ENCODE results near the gene ZNF622. TPM values are rescaled to one million over a fixed set of nuclear protein-coding genes. Genes with fewer than 3 reads are reported as not detected.

ZNF622 gene
- total RNA-seq, 2 donors from 2014 or later, result 53.0 to 56.3 TPM

GRCh38 chr5:16430349-16431089, 35.1 kb downstream of the ZNF622 start:
- no peak for TF ChIP-seq CTCF (IDR thresholded peaks at IDR 0.05)
- no peak for DNase-seq
- intact Hi-C loops (cut with DNase I), result no loop called here
- Histone ChIP-seq H3K27me3 (no peaks in the 10 kb centered on the region), H3K4me3 (no peak overlapping the region), H3K36me3 (no peaks in the 10 kb centered on the region), H3K9ac (ENCODE audit: low read depth in 2 of 2, low read length in 2 of 2) (no peak overlapping the region), H3K27ac (no peak overlapping the region), H3K4me1 (no peaks in the 10 kb centered on the region), H3K9me3 (no peaks in the 10 kb centered on the region)

GRCh38 chr5:16428359-16428758, 37.2 kb downstream of the ZNF622 start:
- TF ChIP-seq CTCF (IDR thresholded peaks at IDR 0.05), result no peak

GRCh38 chr5:16427587-16427986, 38.0 kb downstream of the ZNF622 start:
- Histone ChIP-seq H3K4me3 (no peak overlapping the region), H3K9ac (ENCODE audit: low read depth in 2 of 2, low read length in 2 of 2) (no peak overlapping the region), H3K36me3 (no peaks in the 10 kb centered on the region), H3K4me1 (no peaks in the 10 kb centered on the region), H3K27ac (no peak overlapping the region), H3K27me3 (no peaks in the 10 kb centered on the region), H3K9me3 (no peaks in the 10 kb centered on the region)
- DNase-seq, result no peak
- TF ChIP-seq CTCF (IDR thresholded peaks at IDR 0.05), result no peak
- intact Hi-C loops (cut with DNase I), result no loop called here

More at GRCh38 chr5:16428359-16428758, 37.2 kb downstream of the ZNF622 start:
- Histone ChIP-seq H3K9ac (ENCODE audit: low read depth in 2 of 2, low read length in 2 of 2) (no peak overlapping the region), H3K4me3 (no peak overlapping the region), H3K9me3 (no peaks in the 10 kb centered on the region), H3K27ac (no peak overlapping the region), H3K36me3 (no peaks in the 10 kb centered on the region), H3K27me3 (no peaks in the 10 kb centered on the region), H3K4me1 (no peaks in the 10 kb centered on the region)
- no peak for DNase-seq
- intact Hi-C loops (cut with DNase I), result no loop called here

- DNase-seq, result no peak
Observed at GRCh38 chr5:16418471-16418922, 47.1 kb downstream of the ZNF622 start.

GRCh38 chr5:16417398-16418074, 48.1 kb downstream of the ZNF622 start:
- intact Hi-C loops (cut with DNase I), result no loop called here
- Histone ChIP-seq H3K27me3 (no peaks in the 10 kb centered on the region), H3K27ac (no peak overlapping the region), H3K9me3 (no peaks in the 10 kb centered on the region), H3K9ac (ENCODE audit: low read depth in 2 of 2, low read length in 2 of 2) (no peak overlapping the region), H3K4me3 (no peak overlapping the region), H3K4me1 (no peaks in the 10 kb centered on the region), H3K36me3 (no peaks in the 10 kb centered on the region)
- no peak for TF ChIP-seq CTCF (IDR thresholded peaks at IDR 0.05)
- no peak for DNase-seq

More at GRCh38 chr5:16418471-16418922, 47.1 kb downstream of the ZNF622 start:
- Histone ChIP-seq H3K4me3 (no peak overlapping the region), H3K27me3 (no peaks in the 10 kb centered on the region), H3K9ac (ENCODE audit: low read depth in 2 of 2, low read length in 2 of 2) (no peak overlapping the region), H3K27ac (no peak overlapping the region), H3K9me3 (no peaks in the 10 kb centered on the region), H3K4me1 (no peaks in the 10 kb centered on the region), H3K36me3 (no peaks in the 10 kb centered on the region)
- intact Hi-C loops (cut with DNase I), result no loop called here
- no peak for TF ChIP-seq CTCF (IDR thresholded peaks at IDR 0.05)
